D721Med (cell line): ENCODE data around the gene HPSE2.

Experiments
- DNase-seq: peaks from one replicate; pipeline ENCODE4 v3.0.0; 2011; ENCODE audit warnings: low spot score; ENCODE audit not compliant: insufficient read length
- FAIRE-seq: peaks from 2 replicates; lab custom pipeline; 2011; peaks lifted over from hg19 to GRCh38; lab: Jason Lieb, UNC
- CTCF ChIP-seq: IDR thresholded peaks from 2 replicates; pipeline ENCODE4 v1.5.1; 2012; ENCODE audit warnings: mild to moderate bottlenecking, control low read depth; ENCODE audit not compliant: insufficient read depth; ENCODE audit errors: missing control alignments

The HPSE2 gene

GRCh38 chr10:99224766-99225165 lies 10.9 kb downstream of the HPSE2 start:
- FAIRE-seq (no peak), DNase-seq (no peak)
- TF ChIP-seq CTCF: no peak

GRCh38 chr10:99207340-99207739 lies 28.3 kb downstream of the HPSE2 start:
- TF ChIP-seq CTCF: no peak
- DNase-seq (no peak), FAIRE-seq (no peak)

GRCh38 chr10:99203310-99203709 lies 32.3 kb downstream of the HPSE2 start:
- DNase-seq: no peak
- no peak for TF ChIP-seq CTCF
- FAIRE-seq: no peak

GRCh38 chr10:99172950-99173349 lies 62.7 kb downstream of the HPSE2 start:
- TF ChIP-seq CTCF: no peak
- no peak for DNase-seq
- FAIRE-seq: no peak

GRCh38 chr10:99172128-99172738 lies 63.4 kb downstream of the HPSE2 start:
- no peak for DNase-seq
- FAIRE-seq: no peak
- TF ChIP-seq CTCF: peak; percentile 74

- no peak for FAIRE-seq
- DNase-seq: no peak
- no peak for TF ChIP-seq CTCF
Measured at GRCh38 chr10:99170116-99170675, 65.5 kb downstream of the HPSE2 start.

GRCh38 chr10:99161165-99161564 lies 74.5 kb downstream of the HPSE2 start:
- DNase-seq (no peak), FAIRE-seq (no peak)
- no peak for TF ChIP-seq CTCF
